Astrocyte (in vitro differentiated cells and primary cell): ENCODE data around the gene ABCC2.

Experiments used
- EZH2 ChIP-seq: IDR thresholded peaks from 2 replicates; pipeline ENCODE4 v1.6.1; 2012; ENCODE audit warnings: mild to moderate bottlenecking, low read length, inconsistent platforms; ENCODE audit not compliant: insufficient read depth
- TF ChIP-seq, protein P1 (sequence below): IDR thresholded peaks from 2 replicates; pipeline ENCODE4 v1.5.1; 2011; ENCODE audit warnings: low read depth, mild to moderate bottlenecking, inconsistent platforms, low read length, moderate library complexity; ENCODE audit not compliant: insufficient read depth

DNA sequence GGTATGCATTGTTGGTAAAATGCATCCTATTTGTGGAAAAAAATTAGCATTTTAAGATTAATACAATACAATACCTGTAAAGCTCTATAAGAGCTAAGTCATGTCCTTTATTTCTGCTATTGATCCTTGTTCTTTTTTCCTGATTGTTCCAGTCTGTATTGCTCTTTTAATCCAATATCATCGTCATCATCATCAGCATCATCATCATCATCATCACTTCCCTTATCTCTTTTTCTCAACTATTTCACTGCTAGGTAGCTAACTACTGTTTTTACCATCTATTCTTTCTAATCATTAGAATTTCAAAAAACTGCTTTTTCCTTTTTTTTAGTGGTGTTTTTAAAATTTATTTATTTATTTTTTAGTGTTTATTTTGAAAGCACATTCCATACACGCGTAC lies 71.2 kb downstream of the ABCC2 start:
- TF ChIP-seq, protein P1, sequence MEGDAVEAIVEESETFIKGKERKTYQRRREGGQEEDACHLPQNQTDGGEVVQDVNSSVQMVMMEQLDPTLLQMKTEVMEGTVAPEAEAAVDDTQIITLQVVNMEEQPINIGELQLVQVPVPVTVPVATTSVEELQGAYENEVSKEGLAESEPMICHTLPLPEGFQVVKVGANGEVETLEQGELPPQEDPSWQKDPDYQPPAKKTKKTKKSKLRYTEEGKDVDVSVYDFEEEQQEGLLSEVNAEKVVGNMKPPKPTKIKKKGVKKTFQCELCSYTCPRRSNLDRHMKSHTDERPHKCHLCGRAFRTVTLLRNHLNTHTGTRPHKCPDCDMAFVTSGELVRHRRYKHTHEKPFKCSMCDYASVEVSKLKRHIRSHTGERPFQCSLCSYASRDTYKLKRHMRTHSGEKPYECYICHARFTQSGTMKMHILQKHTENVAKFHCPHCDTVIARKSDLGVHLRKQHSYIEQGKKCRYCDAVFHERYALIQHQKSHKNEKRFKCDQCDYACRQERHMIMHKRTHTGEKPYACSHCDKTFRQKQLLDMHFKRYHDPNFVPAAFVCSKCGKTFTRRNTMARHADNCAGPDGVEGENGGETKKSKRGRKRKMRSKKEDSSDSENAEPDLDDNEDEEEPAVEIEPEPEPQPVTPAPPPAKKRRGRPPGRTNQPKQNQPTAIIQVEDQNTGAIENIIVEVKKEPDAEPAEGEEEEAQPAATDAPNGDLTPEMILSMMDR, result no peak
- no peak for TF ChIP-seq EZH2
